HG03558 (cell line): Measurements from ENCODE around the gene NAV2.

Experiments
- ATAC-seq: cut with Tn5 transposase; IDR thresholded peaks from one replicate; pipeline ENCODE4 v1.9.1; 2021; ENCODE audit warnings: moderate number of reproducible peaks; ENCODE audit not compliant: unreplicated experiment; ENCODE audit errors: extremely low read depth

The NAV2 gene

DNA sequence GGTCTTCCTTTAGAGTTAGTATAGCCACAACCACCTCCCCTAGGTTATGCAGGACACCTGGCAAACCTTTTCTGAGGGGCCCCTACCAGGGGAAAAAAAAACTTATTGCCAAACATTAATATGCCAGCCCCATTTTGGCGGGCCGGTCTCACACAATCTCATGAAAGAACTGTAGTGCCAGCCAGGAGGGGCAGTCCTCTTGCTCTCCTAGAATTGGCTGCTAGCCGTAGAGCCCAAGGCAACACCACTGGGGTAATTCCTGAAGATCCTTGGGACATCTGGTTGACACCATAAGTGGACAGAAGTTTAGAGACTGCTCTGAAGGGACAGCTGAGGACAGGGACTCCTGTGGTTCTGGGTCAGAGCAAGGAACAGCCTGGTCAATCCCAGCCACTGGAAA lies 24.2 kb downstream of the NAV2 start:
- no peak for ATAC-seq

DNA sequence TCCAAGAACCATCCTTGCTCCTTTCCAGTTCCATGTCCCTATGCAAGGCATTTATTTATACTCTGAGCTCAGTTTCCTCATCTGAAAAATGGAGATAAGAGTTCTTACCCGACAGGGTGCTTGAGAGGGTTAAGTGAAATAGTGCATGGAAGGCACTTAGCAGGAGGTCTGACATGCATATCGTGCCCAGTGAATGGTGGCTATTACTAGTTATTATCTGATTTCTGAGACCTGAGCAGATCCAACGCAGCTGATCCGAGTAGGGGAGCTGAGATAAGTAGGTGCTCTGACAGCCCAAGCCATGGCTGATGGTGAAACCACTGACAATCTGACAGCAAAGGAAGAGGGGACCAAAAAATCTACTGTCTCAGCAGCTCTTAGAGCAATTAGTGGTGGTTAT lies 24.9 kb downstream of the NAV2 start:
- ATAC-seq, result no peak

DNA sequence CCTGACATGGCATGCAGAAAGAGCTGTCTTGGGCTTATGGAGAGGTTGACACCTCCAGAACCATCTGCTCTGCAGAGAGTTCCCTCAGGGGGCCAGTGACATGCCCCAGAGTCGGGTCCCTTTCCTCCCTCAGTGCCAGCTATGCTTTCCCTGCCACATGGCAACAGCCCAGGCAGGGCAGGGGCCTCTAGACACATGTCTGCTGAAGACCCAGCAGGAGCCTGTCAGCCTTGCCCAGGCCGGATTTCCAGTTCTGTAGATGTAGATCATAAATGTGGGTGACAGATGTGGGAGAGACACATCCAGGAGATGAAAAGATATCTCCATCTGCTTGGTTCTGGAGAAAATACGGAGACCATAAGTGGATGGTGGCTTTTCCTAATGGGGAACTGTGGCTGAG lies 25.5 kb downstream of the NAV2 start:
- ATAC-seq, result no peak

DNA sequence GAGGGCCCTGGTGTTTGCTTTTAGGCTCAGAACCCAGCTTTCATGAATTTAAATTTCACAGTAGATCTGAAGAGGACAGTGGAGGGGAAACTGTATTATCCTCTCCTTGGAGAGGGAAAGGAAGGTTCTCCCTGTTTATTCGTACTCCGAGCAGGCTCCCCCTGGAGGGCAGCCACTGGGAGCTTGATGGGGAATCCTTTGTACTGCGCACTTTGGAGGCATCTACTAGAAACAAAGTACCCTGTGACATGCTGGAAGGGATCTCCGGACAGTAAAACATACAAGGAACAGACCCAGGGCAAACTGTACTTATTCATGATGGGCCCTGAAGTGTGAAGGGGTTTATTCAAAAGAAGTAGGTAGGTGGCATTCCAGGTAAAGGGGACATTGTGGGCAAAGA lies 27.2 kb downstream of the NAV2 start:
- ATAC-seq, result no peak

GRCh38 chr11:19740586-19740985 lies 27.9 kb downstream of the NAV2 start:
- no peak for ATAC-seq

GRCh38 chr11:19742588-19743292 lies 30.1 kb downstream of the NAV2 start:
- ATAC-seq, result peak; percentile 83

GRCh38 chr11:19743622-19744021 lies 31.0 kb downstream of the NAV2 start:
- no peak for ATAC-seq

GRCh38 chr11:19744130-19744529 lies 31.5 kb downstream of the NAV2 start:
- ATAC-seq, result no peak

DNA sequence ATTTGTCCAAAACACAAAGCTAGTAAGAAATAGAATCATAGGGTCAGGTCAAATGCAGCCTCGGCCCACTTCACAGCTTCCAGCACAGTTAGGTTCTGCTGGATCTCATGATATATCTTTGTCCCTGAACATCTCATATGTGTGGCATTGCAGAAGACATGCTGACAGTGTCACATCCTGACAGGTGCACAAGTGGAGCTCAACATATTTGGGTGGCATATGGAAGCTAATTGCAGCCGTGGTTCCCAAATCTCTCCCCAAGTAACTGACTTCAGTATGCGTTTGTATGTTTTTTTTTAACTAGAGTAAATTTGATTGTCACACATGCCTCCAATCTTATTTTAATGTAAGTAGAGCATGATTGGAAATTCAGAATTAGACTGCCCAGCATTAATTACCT lies 33.4 kb downstream of the NAV2 start:
- ATAC-seq, result no peak

- ATAC-seq, result no peak
Measured at GRCh38 chr11:19747634-19748033, 35.0 kb downstream of the NAV2 start.

DNA sequence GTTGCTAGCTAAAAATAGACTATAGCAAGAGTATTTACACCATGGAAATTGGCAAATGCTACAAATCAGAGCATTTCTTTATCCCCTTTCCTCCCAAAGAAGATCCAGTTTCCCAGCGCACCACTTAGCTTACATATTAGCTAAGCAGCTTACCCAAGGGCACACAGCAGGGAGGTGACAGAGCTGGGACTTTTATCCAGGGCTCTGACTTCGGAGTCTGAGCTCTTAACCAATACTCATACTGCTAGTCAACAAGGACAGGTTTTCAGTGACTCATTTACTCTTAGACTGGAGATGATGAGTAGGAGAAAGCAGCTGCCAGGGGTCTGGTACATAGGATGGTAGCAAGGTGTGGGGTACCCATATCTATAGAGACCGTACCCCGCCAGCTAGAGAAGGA lies 38.4 kb downstream of the NAV2 start:
- ATAC-seq, result no peak

- no peak for ATAC-seq
Measured at GRCh38 chr11:19753451-19754106, 40.9 kb downstream of the NAV2 start.

- no peak for ATAC-seq
Measured at GRCh38 chr11:19756675-19757475, 44.2 kb downstream of the NAV2 start.

DNA sequence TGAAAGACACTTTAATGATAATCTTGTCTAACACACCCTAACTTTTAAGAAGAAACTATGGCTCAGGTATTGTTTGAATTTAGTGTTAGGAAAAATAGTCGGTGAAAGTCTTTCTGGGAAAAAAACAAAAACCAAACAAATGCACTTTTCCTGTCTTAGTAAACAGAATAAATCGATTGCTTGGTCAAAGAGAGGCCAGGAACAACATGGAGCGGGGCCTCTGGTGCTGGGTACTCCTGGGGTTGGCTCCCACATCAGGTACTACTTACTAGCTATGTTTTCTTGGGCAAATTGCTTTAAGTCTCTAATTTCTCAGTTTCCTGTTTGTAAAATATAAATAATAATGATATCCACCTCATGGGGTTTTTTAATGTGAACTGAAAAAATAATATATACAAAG lies 46.8 kb downstream of the NAV2 start:
- no peak for ATAC-seq

GRCh38 chr11:19762266-19762665 lies 49.6 kb downstream of the NAV2 start:
- ATAC-seq, result no peak

DNA sequence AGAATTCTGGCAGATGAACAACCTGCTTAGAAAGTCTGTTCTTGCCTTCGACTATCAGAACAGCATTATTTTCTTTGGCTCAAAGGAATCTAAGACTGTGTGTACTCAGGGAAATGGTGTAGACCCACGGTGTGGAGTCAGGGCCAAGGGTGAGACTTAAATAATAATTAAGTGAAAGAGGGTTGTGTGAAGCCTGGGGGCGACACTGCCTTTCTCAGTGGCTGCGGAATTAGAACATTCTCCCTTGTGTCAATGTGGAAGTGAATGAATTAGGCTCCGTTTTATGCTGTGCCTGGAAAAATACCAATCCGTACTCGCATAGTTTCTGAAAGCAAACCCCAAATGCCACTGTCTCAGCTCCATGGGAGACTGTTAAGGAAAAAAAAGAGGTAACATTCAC lies 50.7 kb downstream of the NAV2 start:
- no peak for ATAC-seq

DNA sequence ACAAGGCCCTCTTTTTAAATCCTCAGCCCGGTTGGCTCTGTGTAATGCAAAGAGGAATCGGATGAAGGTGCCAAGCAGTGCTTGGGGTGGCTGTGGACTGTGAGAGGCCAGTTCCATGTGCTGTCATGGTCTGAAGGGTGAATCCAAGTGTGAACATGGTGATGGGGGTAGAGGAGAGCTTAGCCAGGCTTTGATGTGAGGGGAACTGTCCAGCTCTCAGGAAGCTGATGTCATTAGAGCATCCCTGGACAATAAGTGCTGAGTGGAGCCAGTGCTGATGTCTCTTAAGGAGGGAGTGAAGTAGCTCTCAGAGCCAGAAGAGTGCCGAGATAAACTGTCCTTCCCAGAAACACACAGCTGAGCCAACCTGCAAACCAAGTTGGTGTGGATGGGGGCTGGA lies 53.6 kb downstream of the NAV2 start:
- ATAC-seq, result no peak

DNA sequence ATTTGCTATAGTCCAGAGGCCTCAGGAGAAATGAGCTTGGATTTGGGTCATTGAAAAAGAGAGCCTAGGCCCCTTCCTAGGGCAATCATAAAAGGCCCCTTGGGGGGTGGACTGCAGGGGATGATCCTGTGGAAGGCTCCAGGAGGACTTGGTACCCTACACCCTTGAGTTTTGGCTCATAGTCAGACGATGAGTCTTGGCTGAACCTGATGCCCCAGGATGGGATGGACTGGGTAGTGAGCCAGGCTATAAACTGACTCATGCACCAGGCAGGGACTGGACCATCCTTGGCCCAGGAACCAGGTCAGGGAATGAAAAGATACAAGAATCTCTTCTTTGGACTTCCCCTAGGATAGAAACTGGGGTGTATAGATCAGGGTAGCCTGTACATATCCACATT lies 54.2 kb downstream of the NAV2 start:
- ATAC-seq, result no peak

DNA sequence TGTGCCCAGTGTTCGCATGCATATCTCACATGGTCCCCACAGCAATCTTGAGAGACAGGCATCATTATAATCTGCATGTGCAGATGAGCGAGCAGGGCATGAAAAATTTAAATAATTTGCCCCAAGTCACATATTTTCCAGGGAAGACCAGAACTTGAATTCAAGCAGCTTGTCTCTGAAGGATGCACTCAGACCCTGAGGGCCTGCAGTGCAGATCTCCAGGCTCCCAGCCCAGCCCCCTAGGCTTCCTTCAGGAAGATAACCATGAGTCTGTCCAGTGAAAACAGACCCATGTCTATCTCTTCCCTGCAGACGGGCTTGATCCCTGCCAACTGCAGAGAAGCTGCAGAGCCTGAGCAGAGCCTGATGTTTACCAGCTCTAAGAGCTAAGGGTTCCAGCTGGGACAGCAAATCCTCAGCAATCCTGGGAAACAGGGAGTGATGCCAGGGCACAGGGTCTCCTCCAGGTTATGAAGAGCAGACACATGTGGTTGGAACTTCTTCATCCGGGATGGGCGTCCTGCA lies 55.1 kb downstream of the NAV2 start:
- no peak for ATAC-seq

GRCh38 chr11:19768197-19768596 lies 55.6 kb downstream of the NAV2 start:
- ATAC-seq, result no peak

- ATAC-seq, result no peak
Measured at GRCh38 chr11:19768815-19769214, 56.2 kb downstream of the NAV2 start.
